ENCODE results near the gene SLC23A2. TPM values are rescaled to one million over a fixed set of nuclear protein-coding genes. Genes with fewer than 3 reads are reported as not detected.

The SLC23A2 gene
- total and polyA plus RNA-seq, 2 experiments from 2014 or later = 5.9 to 9.6 TPM

GRCh38 chr20:4966826-4967751 is 34.2 kb downstream of the SLC23A2 start:
- H3K9me2 ChIP-seq (ENCODE audit: insufficient read depth) = no peaks in the 10 kb centered on the region
- H3K9ac ChIP-seq = no peak overlapping the region
- H3K27me3 ChIP-seq (replicated peaks; ENCODE audit: insufficient read depth) = no peaks in the 10 kb centered on the region
- H3K79me2 ChIP-seq (ENCODE audit: insufficient read depth) = 0 out of 2 replicates have a peak, but pooled peaks cover 4% of the 10 kb centered on the region
- no peak overlapping the region for H3K4me2 ChIP-seq (ENCODE audit: unreplicated experiment)
- 91 to 93% methylated on average over 4 of the region's 4 CpGs for whole genome bisulfite sequencing, 2 experiments (ENCODE audit: low coverage in 1 of 2, low lambda C conversion rate in 2 of 2, missing lambda C conversion rate in 2 of 2)
- H3K4me1 ChIP-seq (ENCODE audit: insufficient read depth) = no peaks in the 10 kb centered on the region
- no peak overlapping the region for H3K4me3 ChIP-seq
- H3K27ac ChIP-seq = no peak overlapping the region
- H2AFZ ChIP-seq = no peak overlapping the region
- in situ Hi-C loops (cut with MboI) = loop anchor here (10.0 to 25.0 kb wide), 2 partner anchors 128 to 355 kb away; no protein-coding TSS in a partner anchor
- H4K20me1 ChIP-seq (ENCODE audit: insufficient read depth) = no peaks in the 10 kb centered on the region
- no peaks in the 10 kb centered on the region for H3K36me3 ChIP-seq (ENCODE audit: low read depth)
- H3K9me3 ChIP-seq (ENCODE audit: low read depth) = no peaks in the 10 kb centered on the region
- TF ChIP-seq EZH2phosphoT487 (IDR thresholded peaks at IDR 0.05; ENCODE audit: insufficient read depth, low read depth) = no peak
- TF ChIP-seq EZH2 (IDR thresholded peaks at IDR 0.05; ENCODE audit: insufficient read depth, poor library complexity, severe bottlenecking) = no peak
- no peak for DNase-seq
- H3F3A ChIP-seq (ENCODE audit: insufficient read depth) = no peaks in the 10 kb centered on the region

GRCh38 chr20:4962241-4962855 is 39.0 kb downstream of the SLC23A2 start:
- Histone ChIP-seq H3K9me2 (ENCODE audit: insufficient read depth) (no peaks in the 10 kb centered on the region), H4K20me1 (ENCODE audit: insufficient read depth) (no peaks in the 10 kb centered on the region), H3K36me3 (ENCODE audit: low read depth) (no peaks in the 10 kb centered on the region), H3K4me2 (ENCODE audit: unreplicated experiment) (no peak overlapping the region), H3K4me1 (ENCODE audit: insufficient read depth) (no peaks in the 10 kb centered on the region), H2AFZ (no peak overlapping the region), H3F3A (ENCODE audit: insufficient read depth) (peaks cover 8% of the 10 kb centered on the region; the same call in 1 of the 2 replicates), H3K4me3 (no peak overlapping the region), H3K27ac (no peak overlapping the region), H3K27me3 (replicated peaks; ENCODE audit: insufficient read depth) (no peaks in the 10 kb centered on the region), H3K9ac (no peak overlapping the region), H3K79me2 (ENCODE audit: insufficient read depth) (no peaks in the 10 kb centered on the region), H3K9me3 (ENCODE audit: low read depth) (no peaks in the 10 kb centered on the region)
- TF ChIP-seq EZH2 (IDR thresholded peaks at IDR 0.05; ENCODE audit: insufficient read depth, poor library complexity, severe bottlenecking) = no peak
- TF ChIP-seq EZH2phosphoT487 (IDR thresholded peaks at IDR 0.05; ENCODE audit: insufficient read depth, low read depth) = no peak
- in situ Hi-C loops (cut with MboI) = loop anchor here (10.0 to 25.0 kb wide), 2 partner anchors 132 to 350 kb away; no protein-coding TSS in a partner anchor
- WGBS, 2 experiments (ENCODE audit: low coverage in 1 of 2, low lambda C conversion rate in 2 of 2, missing lambda C conversion rate in 2 of 2) = 92 to 93% methylated on average over 10 of the region's 10 CpGs
- no peak for DNase-seq

- Histone ChIP-seq H3F3A (ENCODE audit: insufficient read depth) (peaks cover 8% of the 10 kb centered on the region; the same call in 1 of the 2 replicates), H3K27me3 (replicated peaks; ENCODE audit: insufficient read depth) (no peaks in the 10 kb centered on the region), H3K9me3 (ENCODE audit: low read depth) (no peaks in the 10 kb centered on the region), H2AFZ (no peak overlapping the region), H3K27ac (no peak overlapping the region), H3K79me2 (ENCODE audit: insufficient read depth) (no peaks in the 10 kb centered on the region), H3K36me3 (ENCODE audit: low read depth) (no peaks in the 10 kb centered on the region), H3K4me3 (no peak overlapping the region), H3K9ac (no peak overlapping the region), H4K20me1 (ENCODE audit: insufficient read depth) (no peaks in the 10 kb centered on the region), H3K9me2 (ENCODE audit: insufficient read depth) (no peaks in the 10 kb centered on the region), H3K4me2 (ENCODE audit: unreplicated experiment) (no peak overlapping the region), H3K4me1 (ENCODE audit: insufficient read depth) (no peaks in the 10 kb centered on the region)
- WGBS, 2 experiments (ENCODE audit: low coverage in 1 of 2, low lambda C conversion rate in 2 of 2, missing lambda C conversion rate in 2 of 2) = 85 to 89% methylated on average over 4 of the region's 4 CpGs
- DNase-seq = peak; percentile 20
- in situ Hi-C loops (cut with MboI) = loop anchor here (10.0 to 25.0 kb wide), 2 partner anchors 133 to 349 kb away; no protein-coding TSS in a partner anchor
- no peak for TF ChIP-seq EZH2phosphoT487 (IDR thresholded peaks at IDR 0.05; ENCODE audit: insufficient read depth, low read depth)
- no peak for TF ChIP-seq EZH2 (IDR thresholded peaks at IDR 0.05; ENCODE audit: insufficient read depth, poor library complexity, severe bottlenecking)
Measured at GRCh38 chr20:4961746-4962145, 39.6 kb downstream of the SLC23A2 start.

- WGBS, 2 experiments (ENCODE audit: low coverage in 1 of 2, low lambda C conversion rate in 2 of 2, missing lambda C conversion rate in 2 of 2) = 94 to 95% methylated on average over 7 of the region's 7 CpGs
- H3K9me2 ChIP-seq (ENCODE audit: insufficient read depth) = no peaks in the 10 kb centered on the region
- no peaks in the 10 kb centered on the region for H3K36me3 ChIP-seq (ENCODE audit: low read depth)
- H3F3A ChIP-seq (ENCODE audit: insufficient read depth) = peaks cover 8% of the 10 kb centered on the region; the same call in 1 of the 2 replicates
- H3K9ac ChIP-seq = no peak overlapping the region
- no peak overlapping the region for H2AFZ ChIP-seq
- no peak overlapping the region for H3K4me2 ChIP-seq (ENCODE audit: unreplicated experiment)
- H3K9me3 ChIP-seq (ENCODE audit: low read depth) = no peaks in the 10 kb centered on the region
- no peak overlapping the region for H3K27ac ChIP-seq
- H3K27me3 ChIP-seq (replicated peaks; ENCODE audit: insufficient read depth) = no peaks in the 10 kb centered on the region
- no peaks in the 10 kb centered on the region for H4K20me1 ChIP-seq (ENCODE audit: insufficient read depth)
- H3K79me2 ChIP-seq (ENCODE audit: insufficient read depth) = no peaks in the 10 kb centered on the region
- H3K4me3 ChIP-seq = no peak overlapping the region
- in situ Hi-C loops (cut with MboI) = loop anchor here (25.0 kb wide), 1 partner anchor 347 kb away; no protein-coding TSS in a partner anchor
- no peaks in the 10 kb centered on the region for H3K4me1 ChIP-seq (ENCODE audit: insufficient read depth)
- TF ChIP-seq EZH2phosphoT487 (IDR thresholded peaks at IDR 0.05; ENCODE audit: insufficient read depth, low read depth) (no peak), EZH2 (IDR thresholded peaks at IDR 0.05; ENCODE audit: insufficient read depth, poor library complexity, severe bottlenecking) (no peak)
- DNase-seq = no peak
Measured at GRCh38 chr20:4959592-4959991, 41.7 kb downstream of the SLC23A2 start.
